Neural progenitor cell (in vitro differentiated cells): Measurements from ENCODE around the gene GOLGA7B.

ENCODE experiments used
- EZH2 ChIP-seq: fragments of 200-600 bp; sonication (generic); IDR thresholded peaks from 2 replicates; pipeline ENCODE4 v1.6.1; 2017; ENCODE audit warnings: antibody characterized with exemption, mild to moderate bottlenecking, moderate library complexity
- TF ChIP-seq, protein P1 (sequence below): fragments of 200-600 bp; sonication (generic); IDR thresholded peaks from 2 replicates; pipeline ENCODE4 v1.5.1; 2017; ENCODE audit warnings: antibody characterized with exemption, mild to moderate bottlenecking

DNA sequence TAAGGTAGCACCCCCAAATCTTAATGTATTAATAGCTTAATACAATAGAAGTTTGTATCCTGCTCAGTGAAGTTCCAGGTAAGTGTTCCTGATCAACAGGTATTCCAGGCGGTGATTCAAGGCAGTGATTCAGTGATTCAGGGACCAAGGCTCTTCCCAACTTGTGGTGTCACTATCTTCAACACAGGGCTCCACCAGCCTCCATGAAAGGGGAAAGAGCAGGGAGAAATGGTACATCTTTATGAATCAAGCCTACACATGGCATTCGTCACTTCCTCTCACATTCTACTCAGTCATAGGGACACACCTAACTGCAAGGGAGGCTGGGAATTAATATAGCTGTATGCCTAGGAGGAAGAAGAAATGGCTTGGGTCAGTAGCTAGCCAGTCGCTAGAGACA is 5.1 kb downstream of the GOLGA7B start:
- TF ChIP-seq, protein P1, sequence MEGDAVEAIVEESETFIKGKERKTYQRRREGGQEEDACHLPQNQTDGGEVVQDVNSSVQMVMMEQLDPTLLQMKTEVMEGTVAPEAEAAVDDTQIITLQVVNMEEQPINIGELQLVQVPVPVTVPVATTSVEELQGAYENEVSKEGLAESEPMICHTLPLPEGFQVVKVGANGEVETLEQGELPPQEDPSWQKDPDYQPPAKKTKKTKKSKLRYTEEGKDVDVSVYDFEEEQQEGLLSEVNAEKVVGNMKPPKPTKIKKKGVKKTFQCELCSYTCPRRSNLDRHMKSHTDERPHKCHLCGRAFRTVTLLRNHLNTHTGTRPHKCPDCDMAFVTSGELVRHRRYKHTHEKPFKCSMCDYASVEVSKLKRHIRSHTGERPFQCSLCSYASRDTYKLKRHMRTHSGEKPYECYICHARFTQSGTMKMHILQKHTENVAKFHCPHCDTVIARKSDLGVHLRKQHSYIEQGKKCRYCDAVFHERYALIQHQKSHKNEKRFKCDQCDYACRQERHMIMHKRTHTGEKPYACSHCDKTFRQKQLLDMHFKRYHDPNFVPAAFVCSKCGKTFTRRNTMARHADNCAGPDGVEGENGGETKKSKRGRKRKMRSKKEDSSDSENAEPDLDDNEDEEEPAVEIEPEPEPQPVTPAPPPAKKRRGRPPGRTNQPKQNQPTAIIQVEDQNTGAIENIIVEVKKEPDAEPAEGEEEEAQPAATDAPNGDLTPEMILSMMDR: no peak
- TF ChIP-seq EZH2: no peak
